B cell (primary cell): ENCODE data around the gene EZH2. TPM values are rescaled to one million over a fixed set of nuclear protein-coding genes. Genes with fewer than 3 reads are reported as not detected.

Experiments used
- ATAC-seq: fragments of 200-7000 bp; cut with Tn5 transposase; one replicate; pipeline ENCODE4 v1.10.0; 2021; ENCODE audit warnings: low read depth, mild to moderate bottlenecking, moderate number of reproducible peaks, moderate library complexity
- CTCF ChIA-PET: fragments of 350-600 bp; sonication (Branson Sonifier 250); formaldehyde crosslinking; loops from one replicate; lab custom pipeline; 2021; ENCODE audit warnings: antibody characterized with exemption, inconsistent platforms; lab: Charles Lee
- POLR2A ChIA-PET: fragments of 350-600 bp; sonication (Branson Sonifier 250); formaldehyde crosslinking; loops from one replicate; lab custom pipeline; 2021; ENCODE audit warnings: antibody characterized with exemption; lab: Charles Lee
- DNase-seq: peaks from one replicate; pipeline ENCODE4 v3.0.0; 2013
- H2AFZ ChIP-seq: 2 replicates; pipeline ENCODE4 v1.6.1; 2012; ENCODE audit warnings: mild to moderate bottlenecking, low read depth, low read length; ENCODE audit not compliant: insufficient read depth, poor library complexity, severe bottlenecking
- H3K27ac ChIP-seq, 2 donors: 1 replicate in 1 of 2; 2 replicates in 1 of 2; pipeline ENCODE4 v1.5.1; 2012 to 2013; ENCODE audit warnings: low read length in 2 of 2, mild to moderate bottlenecking in 2 of 2, moderate library complexity in 1 of 2
- H3K27me3 ChIP-seq, 4 experiments: fragments of 200-600 bp in 1 of 4; sonication (generic) in 1 of 4; replicated peaks in 1 of 4; 1 replicate in 2 of 4; 2 replicates in 2 of 4; pipeline versions ENCODE4 v1.6.1 to v1.7.0; 2013 to 2016; ENCODE audit warnings: low read length in 3 of 4, mild to moderate bottlenecking in 2 of 4, mixed read lengths in 1 of 4, moderate library complexity in 1 of 4; ENCODE audit not compliant: insufficient read depth in 4 of 4, control insufficient read depth in 3 of 4; ENCODE audit errors: control extremely low read depth in 1 of 4
- H3K36me3 ChIP-seq, 2 experiments: replicated peaks in 1 of 2; 1 replicate in 1 of 2; 2 replicates in 1 of 2; pipeline versions ENCODE4 v1.6.1 to v1.7.1; 2013; ENCODE audit warnings: low read length in 1 of 2; ENCODE audit not compliant: insufficient read depth in 2 of 2, control insufficient read depth in 1 of 2; ENCODE audit errors: control extremely low read depth in 1 of 2, extremely low read depth in 1 of 2
- H3K4me1 ChIP-seq, 2 donors: fragments of 200-600 bp in 1 of 2; sonication (generic) in 1 of 2; 1 replicate in 1 of 2; 2 replicates in 1 of 2; pipeline versions ENCODE4 v1.5.1 to v1.6.1; 2013 to 2017; ENCODE audit warnings: low read length in 2 of 2; ENCODE audit not compliant: control insufficient read depth in 2 of 2, insufficient read depth in 2 of 2
- H3K4me2 ChIP-seq: replicated peaks from 2 replicates; pipeline ENCODE3; 2012; ENCODE audit warnings: mild to moderate bottlenecking, low read depth, low read length; ENCODE audit not compliant: poor library complexity, severe bottlenecking
- H3K4me3 ChIP-seq, 5 experiments: fragments of 200-600 bp in 1 of 5; sonication (generic) in 1 of 5; 1 replicate in 3 of 5; 2 replicates in 2 of 5; pipeline versions ENCODE4 v1.5.1 to v1.7.0; 2011 to 2016; ENCODE audit warnings: low read length in 4 of 5, mild to moderate bottlenecking in 4 of 5, low read depth in 2 of 5, control low read depth in 1 of 5, moderate library complexity in 1 of 5; ENCODE audit not compliant: insufficient read depth in 1 of 5; ENCODE audit errors: control extremely low read depth in 1 of 5, extremely low read depth in 1 of 5
- H3K79me2 ChIP-seq: fragments of 200-600 bp; sonication (generic); one replicate; pipeline ENCODE4 v1.6.0; 2016; ENCODE audit warnings: low read length; ENCODE audit not compliant: control insufficient read depth, insufficient read depth
- H3K9ac ChIP-seq: fragments of 200-600 bp; sonication (generic); 2 replicates; pipeline ENCODE4 v1.6.1; 2017; ENCODE audit warnings: mild to moderate bottlenecking, low read length, moderate library complexity
- H3K9me3 ChIP-seq, 3 donors: one replicate each; pipeline versions ENCODE4 v1.6.1 to v1.7.1; 2013; ENCODE audit warnings: low read length in 2 of 3; ENCODE audit not compliant: control insufficient read depth in 2 of 3, insufficient read depth in 1 of 3; ENCODE audit errors: control extremely low read depth in 1 of 3
- H4K20me1 ChIP-seq: 2 replicates; pipeline ENCODE4 v1.6.0; 2012; ENCODE audit warnings: mild to moderate bottlenecking, low read length; ENCODE audit not compliant: insufficient read depth, control insufficient read depth, poor library complexity, severe bottlenecking
- H3K27ac Mint-ChIP-seq: one replicate; pipeline ENCODE4 v1.8.0; 2021; ENCODE audit warnings: mixed read lengths
- H3K27me3 Mint-ChIP-seq: one replicate; pipeline ENCODE4 v1.8.0; 2021; ENCODE audit warnings: mixed read lengths
- H3K4me1 Mint-ChIP-seq: one replicate; pipeline ENCODE4 v1.8.0; 2021; ENCODE audit warnings: mixed read lengths
- H3K4me3 Mint-ChIP-seq: one replicate; pipeline ENCODE4 v1.8.0; 2021; ENCODE audit warnings: mixed read lengths
- H3K9me3 Mint-ChIP-seq: one replicate; pipeline ENCODE4 v1.8.0; 2022; ENCODE audit warnings: mixed read lengths; ENCODE audit not compliant: insufficient read depth
- EZH2 ChIP-seq: IDR thresholded peaks from 2 replicates; pipeline ENCODE4 v1.6.1; 2012; ENCODE audit warnings: borderline replicate concordance, low read depth, mild to moderate bottlenecking, moderate library complexity, low read length; ENCODE audit not compliant: insufficient read depth, poor library complexity, severe bottlenecking
- WGBS: methylation state at CpG from one replicate; pipeline ENCODE4 v1.1.5; 2013; ENCODE audit warnings: missing lambda C conversion rate; ENCODE audit not compliant: insufficient coverage; 5-methylcytosine and 5-hydroxymethylcytosine counted together
- intact Hi-C: fragments of 100-400 bp; cut with micrococcal nuclease; formaldehyde crosslinking; loops from one replicate; pipeline ENCODE4 v1.10.0; 2022
- polyA plus RNA-seq: library from polyadenylated mRNA; depleted of rRNA; stranded (reverse); fragments of >200 nt; gene quantifications from 2 replicates; pipeline ENCODE4 v1.2.3, GENCODE V29; 2012
- total RNA-seq, 2 donors: library from RNA; stranded (reverse); fragments of 120-200 nt in 1 of 2; gene quantifications; 1 replicate in 1 of 2; 2 replicates in 1 of 2; pipeline versions ENCODE4 v1.2.3 to v1.2.4, GENCODE V29; 2013 to 2022
- TF ChIP-seq, protein P1 (sequence below): fragments of 200-600 bp; IDR thresholded peaks from one replicate; pipeline ENCODE4 v1.8.0; 2022; ENCODE audit warnings: antibody characterized with exemption, mild to moderate bottlenecking

The EZH2 gene
- total and polyA plus RNA-seq, 2 donors (not counting 1 experiment from before 2014, with no cell fraction given), result 5.1 to 10.3 TPM

DNA sequence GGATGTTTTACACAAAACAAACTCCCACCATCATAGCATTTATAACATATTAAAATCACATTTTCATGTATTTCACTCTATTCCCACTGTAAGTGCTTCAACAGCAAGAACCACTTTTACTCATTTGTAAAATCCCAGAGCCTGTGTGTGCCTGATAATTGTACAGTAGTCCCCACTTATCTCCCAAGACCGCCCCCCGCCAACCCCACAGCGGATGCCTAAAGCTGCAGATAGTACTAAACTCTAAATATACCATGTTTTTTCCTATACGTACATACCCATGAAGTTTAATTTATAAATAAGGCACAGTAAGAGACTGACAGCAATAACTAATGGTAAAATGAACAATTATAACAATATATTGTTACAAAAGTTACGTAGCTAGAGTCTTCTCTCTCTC, 33.5 kb downstream of the EZH2 start:
- Mint-ChIP-seq H3K27me3 (no peaks in the 10 kb centered on the region), H3K9me3 (no peaks in the 10 kb centered on the region), H3K27ac (no peak overlapping the region), H3K4me1 (peaks cover 12% of the 10 kb centered on the region), H3K4me3 (no peak overlapping the region)
- Histone ChIP-seq H3K27ac (no peak overlapping the region), H3K79me2 (peaks cover 77% of the 10 kb centered on the region), H3K9ac (no peak overlapping the region), H3K4me1 (no peaks in the 10 kb centered on the region), H3K9me3 (no peaks in the 10 kb centered on the region), H3K4me2 (no peak overlapping the region), H4K20me1 (no peaks in the 10 kb centered on the region), H2AFZ (no peak overlapping the region), H3K36me3 (no peaks in the 10 kb centered on the region), H3K27me3 (no peaks in the 10 kb centered on the region), H3K4me3 (no peak overlapping the region)
- ChIA-PET POLR2A (no interaction called here), CTCF (no interaction called here)
- DNase-seq, result no peak
- ATAC-seq, result no peak
- TF ChIP-seq EZH2, result no peak
- TF ChIP-seq, protein P1, sequence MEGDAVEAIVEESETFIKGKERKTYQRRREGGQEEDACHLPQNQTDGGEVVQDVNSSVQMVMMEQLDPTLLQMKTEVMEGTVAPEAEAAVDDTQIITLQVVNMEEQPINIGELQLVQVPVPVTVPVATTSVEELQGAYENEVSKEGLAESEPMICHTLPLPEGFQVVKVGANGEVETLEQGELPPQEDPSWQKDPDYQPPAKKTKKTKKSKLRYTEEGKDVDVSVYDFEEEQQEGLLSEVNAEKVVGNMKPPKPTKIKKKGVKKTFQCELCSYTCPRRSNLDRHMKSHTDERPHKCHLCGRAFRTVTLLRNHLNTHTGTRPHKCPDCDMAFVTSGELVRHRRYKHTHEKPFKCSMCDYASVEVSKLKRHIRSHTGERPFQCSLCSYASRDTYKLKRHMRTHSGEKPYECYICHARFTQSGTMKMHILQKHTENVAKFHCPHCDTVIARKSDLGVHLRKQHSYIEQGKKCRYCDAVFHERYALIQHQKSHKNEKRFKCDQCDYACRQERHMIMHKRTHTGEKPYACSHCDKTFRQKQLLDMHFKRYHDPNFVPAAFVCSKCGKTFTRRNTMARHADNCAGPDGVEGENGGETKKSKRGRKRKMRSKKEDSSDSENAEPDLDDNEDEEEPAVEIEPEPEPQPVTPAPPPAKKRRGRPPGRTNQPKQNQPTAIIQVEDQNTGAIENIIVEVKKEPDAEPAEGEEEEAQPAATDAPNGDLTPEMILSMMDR, result no peak
- intact Hi-C loops, result no loop called here
- WGBS, result no CpG with 5 or more reads among the region's 5 CpGs

DNA sequence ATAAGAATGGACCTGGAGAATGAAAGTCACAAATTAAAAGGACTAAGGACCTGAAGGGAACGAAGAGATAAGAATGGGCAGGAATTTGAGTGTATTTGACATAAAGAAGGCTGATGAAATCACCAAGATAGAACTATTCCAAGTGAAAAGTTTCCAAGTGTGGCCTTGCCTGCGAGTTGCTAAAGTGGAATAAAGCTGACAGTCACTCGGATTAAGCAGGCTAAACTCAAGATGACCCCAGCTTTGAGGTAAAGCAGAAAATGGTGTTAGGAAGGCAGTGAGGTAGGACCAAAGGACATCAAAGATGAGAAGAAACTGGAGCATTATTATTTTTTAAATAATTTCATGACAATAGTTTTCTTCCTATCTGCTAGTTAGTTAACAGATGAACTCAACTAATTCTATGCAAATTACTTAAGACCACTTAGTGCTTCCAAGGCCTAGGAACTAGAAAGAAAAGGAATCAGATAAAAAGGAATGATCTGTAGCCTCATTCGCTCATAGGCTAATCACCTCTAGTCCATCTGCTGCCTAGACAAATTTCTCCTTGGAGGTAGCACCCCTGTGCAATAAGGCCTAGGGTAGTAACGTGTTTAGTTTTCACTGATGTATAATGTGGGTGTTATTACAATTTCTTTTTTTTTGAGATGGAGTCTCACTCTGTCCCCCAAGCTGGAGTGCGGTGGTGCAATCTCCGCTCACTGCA, 34.5 kb downstream of the EZH2 start:
- Histone ChIP-seq H3K4me1 (no peaks in the 10 kb centered on the region), H3K9me3 (no peaks in the 10 kb centered on the region), H2AFZ (no peak overlapping the region), H3K36me3 (no peaks in the 10 kb centered on the region), H3K79me2 (peaks cover 67% of the 10 kb centered on the region), H3K4me3 (no peak overlapping the region), H3K27ac (no peak overlapping the region), H3K4me2 (no peak overlapping the region), H4K20me1 (no peaks in the 10 kb centered on the region), H3K27me3 (no peaks in the 10 kb centered on the region), H3K9ac (no peak overlapping the region)
- TF ChIP-seq, protein P1, result no peak
- TF ChIP-seq EZH2, result no peak
- 100% methylated on average over 5 of the region's 7 CpGs for WGBS
- ChIA-PET CTCF (no interaction called here), POLR2A (interaction anchor here (0.6 kb wide), 1 partner anchor 118 kb away, joined by 13 read pairs; no protein-coding TSS in a partner anchor)
- Mint-ChIP-seq H3K9me3 (no peaks in the 10 kb centered on the region), H3K4me3 (no peak overlapping the region), H3K27me3 (no peaks in the 10 kb centered on the region), H3K4me1 (peaks cover 12% of the 10 kb centered on the region), H3K27ac (no peak overlapping the region)
- ATAC-seq (no peak), DNase-seq (no peak)
- intact Hi-C loops, result no loop called here
